BJ (cell line): Measurements from ENCODE around the gene FGD5. TPM values are rescaled to one million over a fixed set of nuclear protein-coding genes. Genes with fewer than 3 reads are reported as not detected.

ENCODE experiments used
- CTCF ChIA-PET: fragments of 350-600 bp; formaldehyde crosslinking; extraction: SDS; loops from one replicate; lab custom pipeline; 2021; ENCODE audit warnings: antibody characterized with exemption, inconsistent platforms; lab: Yijun Ruan, JAX
- POLR2A ChIA-PET: fragments of 300-600 bp; sonication (Branson Sonifier 250); formaldehyde crosslinking; extraction: SDS; loops from one replicate; lab custom pipeline; 2021; ENCODE audit warnings: antibody characterized with exemption; lab: Charles Lee
- DNase-seq: peaks from one replicate; pipeline ENCODE4 v3.0.0-alpha.2; 2011; ENCODE audit warnings: low read depth
- H3K27me3 ChIP-seq: 2 replicates; pipeline ENCODE4 v1.6.0; 2011; ENCODE audit warnings: low read length; ENCODE audit not compliant: control insufficient read depth, insufficient read depth
- H3K36me3 ChIP-seq: 2 replicates; pipeline ENCODE4 v1.5.1; 2011; ENCODE audit warnings: low read length; ENCODE audit not compliant: control insufficient read depth, insufficient read depth
- H3K4me3 ChIP-seq: 2 replicates; pipeline ENCODE4 v1.5.1; 2011; ENCODE audit warnings: low read depth, mild to moderate bottlenecking, control low read depth, low read length
- polyA plus RNA-seq: library from polyadenylated mRNA; depleted of rRNA; stranded (reverse); fragments of >200 nt; gene quantifications from 2 replicates; pipeline ENCODE4 v1.2.3, GENCODE V29; 2011
- TF ChIP-seq, protein P1 (sequence below): IDR thresholded peaks from 2 replicates; pipeline ENCODE4 v1.5.1; 2011; ENCODE audit warnings: low read depth, mild to moderate bottlenecking, control low read depth, inconsistent platforms, low read length, moderate library complexity; ENCODE audit not compliant: insufficient read depth

The FGD5 gene
- polyA plus RNA-seq, 1 experiment, result not detected

DNA sequence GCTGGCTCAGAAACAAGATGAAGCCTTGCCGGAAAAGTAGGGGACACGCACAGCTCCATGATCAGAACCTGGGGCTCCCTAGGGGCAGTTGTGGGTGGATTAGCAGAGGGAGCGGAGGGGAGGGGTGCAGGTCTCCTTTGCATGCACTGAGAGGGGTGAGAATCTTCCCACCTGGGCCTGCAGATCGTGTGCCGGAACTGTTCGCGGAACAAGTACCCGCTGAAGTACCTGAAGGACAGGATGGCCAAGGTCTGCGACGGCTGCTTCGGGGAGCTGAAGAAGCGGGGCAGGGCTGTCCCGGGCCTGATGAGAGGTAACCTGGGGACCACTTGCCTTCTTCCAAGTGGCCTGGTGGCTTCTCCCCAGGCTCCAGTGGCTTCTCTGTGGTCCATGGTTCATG lies 104.1 kb downstream of the FGD5 start:
- TF ChIP-seq, protein P1, sequence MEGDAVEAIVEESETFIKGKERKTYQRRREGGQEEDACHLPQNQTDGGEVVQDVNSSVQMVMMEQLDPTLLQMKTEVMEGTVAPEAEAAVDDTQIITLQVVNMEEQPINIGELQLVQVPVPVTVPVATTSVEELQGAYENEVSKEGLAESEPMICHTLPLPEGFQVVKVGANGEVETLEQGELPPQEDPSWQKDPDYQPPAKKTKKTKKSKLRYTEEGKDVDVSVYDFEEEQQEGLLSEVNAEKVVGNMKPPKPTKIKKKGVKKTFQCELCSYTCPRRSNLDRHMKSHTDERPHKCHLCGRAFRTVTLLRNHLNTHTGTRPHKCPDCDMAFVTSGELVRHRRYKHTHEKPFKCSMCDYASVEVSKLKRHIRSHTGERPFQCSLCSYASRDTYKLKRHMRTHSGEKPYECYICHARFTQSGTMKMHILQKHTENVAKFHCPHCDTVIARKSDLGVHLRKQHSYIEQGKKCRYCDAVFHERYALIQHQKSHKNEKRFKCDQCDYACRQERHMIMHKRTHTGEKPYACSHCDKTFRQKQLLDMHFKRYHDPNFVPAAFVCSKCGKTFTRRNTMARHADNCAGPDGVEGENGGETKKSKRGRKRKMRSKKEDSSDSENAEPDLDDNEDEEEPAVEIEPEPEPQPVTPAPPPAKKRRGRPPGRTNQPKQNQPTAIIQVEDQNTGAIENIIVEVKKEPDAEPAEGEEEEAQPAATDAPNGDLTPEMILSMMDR, result no peak
- H3K27me3 ChIP-seq, result no peaks in the 10 kb centered on the region; the same call in 1 of the 2 replicates
- H3K4me3 ChIP-seq, result no peak overlapping the region
- DNase-seq, result no peak
- ChIA-PET POLR2A (no interaction called here), CTCF (interaction anchor here (0.8 to 2.5 kb wide), 7 partner anchors 186 to 1269 kb away, joined by 3 to 6 read pairs (median 5); no protein-coding TSS in a partner anchor)
- no peaks in the 10 kb centered on the region for H3K36me3 ChIP-seq

DNA sequence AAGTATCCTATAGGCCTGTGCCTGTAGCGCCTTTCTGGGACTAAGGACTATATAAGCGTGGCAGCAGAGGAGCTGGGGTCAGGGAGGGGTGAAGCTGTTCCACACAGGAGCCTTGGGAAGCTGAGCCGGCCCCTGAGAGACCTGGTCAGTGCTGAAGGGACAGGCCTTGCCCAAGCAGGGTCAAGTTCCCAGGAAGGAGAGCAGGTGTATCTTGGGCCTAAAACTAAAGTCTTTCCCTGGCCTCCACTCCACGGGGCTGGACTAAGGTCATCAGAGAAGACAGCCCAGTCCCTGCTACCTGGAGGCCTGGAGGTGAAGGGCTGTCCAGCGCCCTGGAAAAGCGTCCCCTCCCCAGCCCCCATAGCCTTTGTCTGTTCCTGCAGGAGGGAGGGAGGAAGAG lies 104.7 kb downstream of the FGD5 start:
- DNase-seq, result no peak
- no peak overlapping the region for H3K4me3 ChIP-seq
- H3K27me3 ChIP-seq, result no peaks in the 10 kb centered on the region; the same call in 1 of the 2 replicates
- H3K36me3 ChIP-seq, result no peaks in the 10 kb centered on the region
- ChIA-PET CTCF (interaction anchor here (0.5 to 1.5 kb wide), 9 partner anchors 142 to 1269 kb away, joined by 3 to 5 read pairs (median 4); partner anchors contain the start of gene MRPS25), POLR2A (no interaction called here)
- TF ChIP-seq, protein P1, result no peak

DNA sequence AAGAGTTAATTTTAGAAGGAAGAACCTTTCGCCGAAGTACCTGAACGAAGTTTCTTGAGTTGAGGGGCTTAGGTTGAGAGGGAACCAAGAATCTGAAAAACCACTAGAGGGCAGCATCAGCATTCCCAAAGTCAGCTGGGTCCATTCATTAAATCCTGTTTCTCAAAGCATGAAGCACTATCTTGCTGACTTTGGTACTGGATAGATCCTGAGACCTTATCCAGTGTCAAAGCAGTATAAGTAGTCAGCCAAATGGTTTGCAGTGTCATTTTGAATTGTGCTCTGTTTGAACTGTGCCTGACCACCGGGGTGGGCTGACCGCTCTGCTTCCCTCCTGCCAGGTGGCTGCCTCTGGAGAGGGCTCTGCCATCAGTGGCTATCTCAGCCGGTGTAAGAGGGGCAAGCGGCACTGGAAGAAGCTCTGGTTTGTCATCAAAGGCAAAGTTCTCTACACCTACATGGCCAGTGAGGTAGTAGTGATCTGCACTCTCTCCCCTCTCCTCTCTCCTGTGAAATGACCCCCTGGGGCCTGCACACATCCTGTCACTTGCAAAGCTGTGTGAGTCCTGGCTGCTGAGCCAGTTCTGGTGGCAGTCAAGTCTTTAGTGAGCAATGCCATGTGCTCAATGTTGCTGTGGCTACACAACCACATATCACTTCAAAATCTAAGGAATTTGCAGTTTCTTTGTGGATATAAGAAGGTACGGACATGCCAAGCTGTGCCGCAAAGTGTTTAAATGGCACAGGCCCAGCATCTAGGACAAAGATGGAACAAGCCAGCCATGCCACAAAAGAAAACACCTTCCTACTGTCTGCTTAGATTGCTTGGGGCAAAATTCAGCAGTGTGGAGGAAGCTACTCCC lies 107.2 kb downstream of the FGD5 start:
- H3K36me3 ChIP-seq, result no peaks in the 10 kb centered on the region
- no peak for DNase-seq
- TF ChIP-seq, protein P1, result peak; percentile 79
- H3K4me3 ChIP-seq, result no peak overlapping the region
- H3K27me3 ChIP-seq, result no peaks in the 10 kb centered on the region
- POLR2A ChIA-PET, result no interaction called here
- CTCF ChIA-PET, result interaction anchor here (1.0 to 2.7 kb wide), 23 partner anchors 10 to 1274 kb away, joined by 3 to 12 read pairs (median 4); partner anchors contain the start of genes CAPN7, MRPS25, NR2C2 and RBSN

DNA sequence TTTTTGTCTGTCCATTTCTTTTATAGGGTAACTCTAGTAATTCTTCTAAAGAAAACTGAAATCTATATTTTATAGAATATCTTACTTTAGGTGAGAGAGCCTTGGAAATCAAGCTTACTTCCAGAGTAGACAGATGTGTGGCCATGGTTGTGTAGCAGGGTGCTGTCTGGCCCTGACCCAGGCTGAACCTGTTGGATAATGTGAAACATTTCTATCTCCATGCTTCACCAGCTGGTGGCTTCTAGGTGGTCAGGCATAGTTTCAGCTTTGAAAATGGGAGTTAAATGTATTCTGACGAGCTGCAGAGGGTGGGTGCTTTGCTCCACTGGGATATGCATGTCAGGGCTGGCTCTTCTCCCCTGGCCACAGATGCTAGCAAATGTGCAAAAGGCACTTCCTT lies 107.8 kb downstream of the FGD5 start:
- H3K4me3 ChIP-seq, result no peak overlapping the region
- TF ChIP-seq, protein P1, result no peak
- CTCF ChIA-PET, result interaction anchor here (0.8 to 2.7 kb wide), 21 partner anchors 10 to 1274 kb away, joined by 3 to 12 read pairs (median 4); partner anchors contain the start of genes CAPN7, MRPS25, NR2C2 and RBSN
- POLR2A ChIA-PET, result no interaction called here
- DNase-seq, result no peak
- H3K27me3 ChIP-seq, result no peaks in the 10 kb centered on the region
- H3K36me3 ChIP-seq, result no peaks in the 10 kb centered on the region

DNA sequence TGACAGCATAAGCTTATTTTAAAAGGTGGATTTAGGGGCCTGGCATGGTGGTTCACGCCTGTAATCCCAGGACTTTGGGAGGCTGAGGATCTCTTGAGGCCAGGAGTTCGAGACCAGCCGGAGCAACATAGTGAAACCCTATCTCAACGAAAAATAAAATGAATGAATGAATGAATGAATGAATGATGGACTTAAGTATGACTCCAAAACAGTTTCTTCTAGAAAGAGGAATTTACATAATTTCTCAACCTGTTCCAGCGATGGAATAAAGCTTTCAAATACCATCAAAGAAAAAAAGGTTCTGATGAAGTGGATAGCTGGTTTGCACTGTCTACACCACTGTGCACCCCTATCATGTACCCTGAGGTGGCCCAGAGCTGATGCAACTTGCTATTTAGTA lies 108.5 kb downstream of the FGD5 start:
- TF ChIP-seq, protein P1, result no peak
- ChIA-PET CTCF (interaction anchor here (0.6 to 2.7 kb wide), 11 partner anchors 10 to 1275 kb away, joined by 3 to 10 read pairs (median 4); partner anchors contain the start of gene NR2C2), POLR2A (no interaction called here)
- no peak for DNase-seq
- H3K27me3 ChIP-seq, result no peaks in the 10 kb centered on the region
- no peak overlapping the region for H3K4me3 ChIP-seq
- H3K36me3 ChIP-seq, result no peaks in the 10 kb centered on the region
